Measurements from ENCODE around the gene HOGA1.

GRCh38 chr10:97648562-97649404 is 64.6 kb downstream of the HOGA1 start:
- TF ChIP-seq CTCF (IDR thresholded peaks at IDR 0.05) (no peak), POLR2AphosphoS5 (IDR thresholded peaks at IDR 0.05; ENCODE audit: insufficient read depth in 1 of 2, low read depth in 1 of 2) (peak in 1 of 2 donors; percentile 76)
